ENCODE results near the gene WFDC1.

The WFDC1 gene

DNA sequence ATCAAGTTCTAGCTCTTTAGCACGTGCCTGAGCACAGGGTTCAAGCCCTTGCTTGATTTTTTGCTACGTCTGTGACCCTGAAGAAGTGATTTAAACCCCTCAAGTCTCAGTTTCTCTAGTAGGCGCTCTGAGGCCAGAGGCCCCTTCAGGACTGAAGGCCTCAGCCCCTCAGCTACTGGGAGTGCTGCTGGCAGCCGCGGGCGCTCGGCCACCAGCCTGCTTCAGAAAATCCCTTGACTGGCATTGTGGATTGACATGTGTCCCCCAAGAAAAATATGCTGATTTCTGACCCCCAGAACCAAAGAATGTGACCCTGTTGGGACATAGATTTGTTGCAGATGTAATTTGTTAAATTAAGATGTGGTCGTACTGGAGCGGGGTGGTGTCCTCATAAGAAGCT is 20.2 kb upstream of the WFDC1 start:
- DNase-seq, result no peak

DNA sequence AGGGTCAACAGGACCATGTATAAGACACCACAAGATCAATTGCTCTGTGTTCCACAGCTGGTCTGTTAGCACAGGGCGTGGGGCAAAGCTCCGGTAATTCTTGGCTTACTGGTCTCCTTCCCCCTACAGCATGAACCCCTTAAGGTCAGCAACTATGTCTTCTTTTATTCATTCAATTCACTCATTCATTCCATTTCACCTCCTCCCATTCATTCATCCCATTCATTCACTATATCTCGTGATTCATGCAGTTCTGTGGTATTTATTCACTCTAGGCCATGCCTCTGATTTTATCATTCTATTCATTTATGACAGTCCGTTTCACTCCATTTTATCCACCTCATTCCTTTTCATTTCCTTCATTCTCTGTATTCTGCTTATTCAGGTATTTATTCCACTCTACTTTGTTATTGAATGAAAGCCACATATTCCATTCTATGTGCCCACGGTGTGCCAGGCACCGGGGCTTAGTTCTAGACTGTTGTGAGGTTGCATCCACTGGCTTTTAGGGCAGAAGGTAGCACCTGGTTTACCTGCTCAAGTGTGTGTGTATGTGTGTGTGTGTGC is 19.0 kb upstream of the WFDC1 start:
- DNase-seq, result no peak

- peak; percentile 46 for DNase-seq
Measured at GRCh38 chr16:84277244-84277823, 17.3 kb upstream of the WFDC1 start.

GRCh38 chr16:84278333-84278732 is 16.3 kb upstream of the WFDC1 start:
- no peak for DNase-seq

GRCh38 chr16:84278968-84279367 is 15.7 kb upstream of the WFDC1 start:
- no peak for DNase-seq

- DNase-seq, result no peak
Measured at GRCh38 chr16:84279881-84280280, 14.8 kb upstream of the WFDC1 start.

- peak; percentile 46 for DNase-seq
Measured at GRCh38 chr16:84281074-84281473, 13.6 kb upstream of the WFDC1 start.

- DNase-seq, result no peak
Measured at GRCh38 chr16:84282533-84282932, 12.1 kb upstream of the WFDC1 start.

DNA sequence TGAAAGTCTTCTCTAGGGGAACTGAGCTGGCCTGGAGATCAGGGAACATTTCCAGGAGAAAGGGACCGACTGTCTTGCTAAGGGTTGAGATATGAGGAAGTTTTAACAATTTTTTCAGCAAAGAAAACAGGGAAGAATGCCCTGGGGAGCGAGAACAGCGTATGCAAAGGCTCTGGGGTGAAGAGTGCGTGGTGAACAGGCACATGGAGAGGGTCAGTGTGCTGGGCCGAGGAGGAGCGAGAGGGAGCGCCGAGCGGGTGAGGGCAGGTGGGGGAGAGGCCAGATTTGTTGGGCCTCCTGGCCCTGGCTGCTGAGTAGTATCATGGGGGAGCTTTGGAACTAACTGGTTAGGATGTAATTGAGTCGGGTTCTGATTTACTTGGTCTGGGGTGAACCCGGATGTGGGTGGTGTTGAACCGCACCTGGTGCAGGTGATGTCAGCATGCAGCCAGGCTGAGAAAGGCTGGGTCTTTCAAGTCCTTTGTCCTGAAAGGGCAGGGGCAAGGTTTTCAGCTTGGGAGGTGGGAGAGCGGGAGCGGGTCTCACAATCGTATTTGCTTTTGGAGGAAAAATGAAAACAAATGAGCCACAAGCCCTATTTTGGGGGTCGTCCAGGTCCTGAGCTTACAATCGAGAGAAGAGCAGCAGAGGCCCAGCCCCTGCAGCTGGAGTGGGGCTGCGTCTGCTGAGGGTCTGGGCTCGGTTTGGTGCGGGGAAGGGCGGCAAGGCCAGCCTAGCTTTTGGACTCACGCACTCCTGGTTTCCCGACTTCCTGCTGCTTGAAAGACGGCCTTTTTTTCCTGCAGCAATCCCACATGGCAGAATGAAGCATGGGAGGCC is 11.1 kb upstream of the WFDC1 start:
- no peak for DNase-seq

DNA sequence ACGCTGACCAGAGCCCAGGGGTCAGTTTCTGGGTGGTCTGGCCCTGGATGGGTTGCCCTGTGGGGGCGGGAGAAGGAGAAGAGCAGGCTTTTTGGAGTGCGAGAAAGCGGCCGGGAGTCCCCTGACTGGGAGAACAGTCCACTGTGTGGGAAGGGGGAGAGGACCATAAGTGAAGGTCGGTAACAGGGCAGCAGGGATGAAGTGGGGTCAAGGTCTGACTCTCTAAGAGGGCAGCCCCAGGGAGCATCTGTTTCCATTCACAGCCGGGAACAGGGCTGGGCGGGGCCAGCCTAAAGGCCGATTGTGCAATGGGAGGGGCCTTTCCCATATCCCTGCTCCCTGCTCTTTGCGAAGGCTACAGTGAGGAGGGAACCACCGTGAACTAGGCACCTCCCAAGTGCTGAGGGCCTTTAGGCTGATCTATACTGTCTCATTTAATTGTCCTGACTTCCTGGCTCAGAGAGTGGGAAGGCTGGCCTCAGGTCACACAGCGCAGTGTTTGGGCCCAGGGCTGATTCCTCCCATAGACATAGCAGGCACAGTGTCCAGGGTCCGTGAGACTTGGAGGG is 10.4 kb upstream of the WFDC1 start:
- no peak for DNase-seq

GRCh38 chr16:84286578-84287240 is 8.0 kb upstream of the WFDC1 start:
- no peak for DNase-seq

DNA sequence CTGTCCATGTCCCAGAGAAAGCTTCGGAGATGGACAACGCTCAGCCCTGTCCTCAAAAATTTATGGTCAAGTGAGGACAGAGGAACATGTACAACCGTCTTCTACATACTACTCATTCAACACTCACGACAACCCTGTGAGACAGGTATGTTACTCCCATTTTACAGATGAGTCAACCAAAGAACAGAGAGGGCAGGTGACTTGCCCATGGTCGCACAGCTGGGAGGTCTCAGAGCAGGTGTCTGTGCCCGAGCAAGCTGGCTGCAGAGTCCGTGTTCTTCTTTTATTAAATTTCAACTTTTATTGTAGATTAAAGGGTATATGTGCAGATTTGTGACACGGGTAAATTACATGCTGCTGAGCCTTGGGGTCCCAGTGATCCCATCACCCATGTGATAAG is 5.8 kb upstream of the WFDC1 start:
- no peak for DNase-seq

DNA sequence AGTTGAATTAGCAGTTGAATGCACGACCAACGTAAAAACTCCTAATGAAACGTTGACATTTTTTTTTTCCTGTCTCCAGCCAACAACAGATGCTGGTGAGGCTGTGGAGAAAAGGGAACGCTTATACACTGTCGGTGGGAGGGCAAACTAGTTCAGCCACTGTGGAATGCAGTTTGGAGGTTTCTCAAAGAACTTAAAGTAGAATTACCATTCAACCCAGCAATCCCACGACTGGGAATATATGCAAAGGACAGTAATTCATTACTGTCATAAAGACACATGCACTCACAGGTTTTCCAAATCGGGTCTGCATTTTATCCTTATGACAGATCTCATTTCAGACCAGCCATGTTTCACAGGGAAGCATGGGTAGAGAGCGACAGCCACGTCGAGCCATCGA is 3.5 kb upstream of the WFDC1 start:
- peak; percentile 11 for DNase-seq

- DNase-seq, result peak; percentile 36
Measured at GRCh38 chr16:84292011-84292410, 2.7 kb upstream of the WFDC1 start.

DNA sequence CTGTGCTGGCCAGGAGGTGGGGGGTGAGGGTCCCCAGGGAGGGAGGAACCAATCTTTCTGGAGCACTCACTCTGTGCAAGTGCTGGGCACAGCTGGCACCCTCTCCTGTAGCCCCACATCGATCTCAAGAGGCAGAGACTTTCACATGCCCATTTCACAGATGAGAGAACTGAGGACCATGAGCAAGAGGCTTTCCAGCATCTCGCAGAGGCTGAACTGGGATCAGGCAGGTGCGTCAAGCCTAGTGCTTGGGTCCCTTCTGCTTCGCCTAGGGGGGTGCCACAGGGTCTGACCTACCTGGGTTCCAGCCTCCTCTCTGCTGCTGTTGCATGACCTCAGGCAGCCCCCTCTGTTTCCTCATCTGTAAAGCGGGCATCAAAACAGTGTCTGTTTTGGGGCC is 1.3 kb upstream of the WFDC1 start:
- no peak for DNase-seq

GRCh38 chr16:84294117-84294516 is 561 bp upstream of the WFDC1 start:
- DNase-seq, result no peak

- DNase-seq, result no peak
Measured at GRCh38 chr16:84295203-84295860, 654 bp downstream of the WFDC1 start.

DNA sequence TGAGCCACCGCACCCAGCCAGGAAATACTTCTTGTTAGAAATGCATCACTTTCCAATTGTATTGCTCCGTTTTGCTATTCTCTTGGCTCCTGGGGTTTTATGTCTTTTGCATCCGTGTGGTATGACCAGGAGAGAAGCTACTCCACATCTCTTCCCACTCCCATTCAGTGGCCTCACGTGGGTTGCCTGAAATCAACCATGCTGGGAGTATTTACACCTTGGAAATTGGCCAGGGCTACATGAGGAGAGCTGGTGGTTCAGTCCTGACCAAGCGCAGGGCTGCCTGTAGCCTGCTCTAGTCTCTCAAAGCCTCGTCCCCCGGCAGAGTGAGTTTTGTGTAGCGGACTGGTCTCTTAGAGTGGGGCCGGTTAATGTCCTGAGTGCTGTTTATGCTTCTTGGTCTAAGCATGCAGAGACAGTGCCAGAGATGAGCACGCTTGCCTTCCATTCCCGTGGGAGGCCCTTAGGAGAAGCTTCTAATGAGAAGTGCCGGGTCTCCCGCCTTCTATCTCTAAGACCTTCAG is 3.8 kb downstream of the WFDC1 start:
- no peak for DNase-seq

- DNase-seq, result no peak
Measured at GRCh38 chr16:84299734-84300440, 5.2 kb downstream of the WFDC1 start.

GRCh38 chr16:84302111-84302954 is 7.7 kb downstream of the WFDC1 start:
- DNase-seq, result no peak

DNA sequence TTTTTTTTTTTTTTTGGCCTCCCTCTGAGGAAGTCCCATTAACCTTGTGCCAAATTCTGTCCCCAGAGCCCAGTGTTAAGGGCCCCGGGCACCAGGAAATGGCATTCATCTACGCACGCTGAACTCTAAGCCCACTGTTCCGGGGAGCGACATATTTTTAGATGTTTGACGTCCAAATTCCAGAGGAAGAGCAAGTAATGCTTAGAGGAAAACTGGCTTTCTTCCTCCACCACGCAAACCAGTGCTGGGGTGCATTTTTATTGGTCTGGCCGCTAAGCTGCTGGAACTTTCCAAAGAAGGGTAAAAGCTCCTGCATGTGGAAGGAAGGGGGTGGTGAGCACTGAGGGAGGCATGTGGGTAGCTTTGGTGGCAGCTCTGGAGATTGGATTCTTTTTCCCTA is 8.3 kb downstream of the WFDC1 start:
- DNase-seq, result peak; percentile 70

Data from fibroblast of skin of right biceps (primary cell).